HK-2 (cell line): ENCODE data around the gene FAM53A.
A peak's percentile ranks its signal among the peaks of the same experiment; 100 is the strongest.
"Not testable (repeated sequence)": the region's sequence is repeated elsewhere in the genome, so short reads cannot be mapped to it uniquely, and the experiment has no call there.

Experiments used
- DNase-seq: peaks from one replicate; pipeline ENCODE4 v3.0.0-alpha.2; 2018; ENCODE audit not compliant: unreplicated experiment

Gene FAM53A

GRCh38 chr4:1716065-1716945 lies 32.2 kb upstream of the FAM53A start:
- no peak for DNase-seq

DNA sequence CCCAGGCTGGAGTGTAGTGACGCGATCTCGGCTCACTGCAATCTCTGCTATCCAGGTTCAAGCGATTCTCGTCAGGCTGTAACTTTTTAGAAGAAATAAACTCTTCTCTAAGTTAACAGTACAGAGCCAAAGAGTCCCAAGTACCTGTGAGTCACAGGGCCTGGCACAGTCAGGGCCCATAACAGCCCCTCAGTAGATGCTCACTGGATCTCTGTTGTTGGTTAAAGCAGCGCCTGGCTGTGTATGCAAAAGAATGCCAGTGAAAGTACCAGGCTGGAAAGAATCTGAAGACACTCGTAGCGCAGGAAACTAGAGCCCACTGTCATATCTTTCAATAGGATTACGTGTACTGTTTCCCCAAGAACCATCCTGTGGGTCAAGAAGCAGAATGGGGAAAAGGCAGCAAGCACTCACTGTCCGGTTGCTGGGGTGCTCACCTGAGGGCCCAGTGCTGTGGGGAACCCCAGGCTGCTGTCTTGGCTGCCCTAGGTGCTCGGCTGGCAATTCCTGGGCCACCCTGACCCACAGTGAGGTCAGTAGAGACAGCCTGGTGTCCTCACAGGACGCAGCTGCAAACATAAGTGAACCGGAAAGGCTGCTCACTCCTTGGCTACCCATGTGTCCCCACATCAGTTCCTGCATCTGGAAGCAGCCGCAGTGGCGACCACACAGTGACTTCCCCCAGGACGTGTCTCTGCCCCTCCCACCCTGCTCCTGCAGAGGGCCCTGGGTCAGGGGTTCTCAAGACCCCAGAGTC lies 31.1 kb upstream of the FAM53A start:
- no peak for DNase-seq

DNA sequence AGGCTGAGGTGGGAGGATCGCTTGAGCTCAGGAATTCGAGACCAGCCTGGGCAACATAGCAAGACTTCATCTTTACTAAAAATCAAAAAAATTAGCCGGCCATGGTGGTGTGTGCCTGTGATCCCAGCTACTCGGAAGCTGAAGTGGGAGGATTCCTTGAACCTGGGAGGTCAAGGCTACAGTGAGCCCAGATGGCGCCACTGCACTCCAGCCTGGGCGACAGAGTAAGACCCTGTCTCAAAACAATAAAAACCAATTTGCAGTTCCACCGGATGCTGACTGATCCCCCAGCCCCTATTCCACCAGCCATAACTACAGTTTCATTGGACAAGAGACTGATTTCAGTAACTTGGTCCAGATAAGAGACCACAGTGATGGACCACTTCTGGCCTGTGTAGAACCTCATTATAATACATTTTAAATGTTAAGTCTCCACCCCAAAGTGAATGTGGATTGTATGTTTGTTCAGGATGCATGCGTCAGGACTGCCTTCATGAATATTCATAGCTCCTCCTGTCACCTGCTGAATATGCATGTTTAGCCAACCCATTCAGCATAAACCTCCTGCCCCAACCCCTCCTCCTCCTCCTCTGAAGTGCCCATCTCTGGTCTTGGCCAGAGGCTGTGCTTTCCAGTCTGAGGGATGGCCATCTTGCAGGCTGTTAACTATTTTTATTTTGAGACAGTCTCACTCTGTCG lies 30.3 kb upstream of the FAM53A start:
- no peak for DNase-seq

DNA sequence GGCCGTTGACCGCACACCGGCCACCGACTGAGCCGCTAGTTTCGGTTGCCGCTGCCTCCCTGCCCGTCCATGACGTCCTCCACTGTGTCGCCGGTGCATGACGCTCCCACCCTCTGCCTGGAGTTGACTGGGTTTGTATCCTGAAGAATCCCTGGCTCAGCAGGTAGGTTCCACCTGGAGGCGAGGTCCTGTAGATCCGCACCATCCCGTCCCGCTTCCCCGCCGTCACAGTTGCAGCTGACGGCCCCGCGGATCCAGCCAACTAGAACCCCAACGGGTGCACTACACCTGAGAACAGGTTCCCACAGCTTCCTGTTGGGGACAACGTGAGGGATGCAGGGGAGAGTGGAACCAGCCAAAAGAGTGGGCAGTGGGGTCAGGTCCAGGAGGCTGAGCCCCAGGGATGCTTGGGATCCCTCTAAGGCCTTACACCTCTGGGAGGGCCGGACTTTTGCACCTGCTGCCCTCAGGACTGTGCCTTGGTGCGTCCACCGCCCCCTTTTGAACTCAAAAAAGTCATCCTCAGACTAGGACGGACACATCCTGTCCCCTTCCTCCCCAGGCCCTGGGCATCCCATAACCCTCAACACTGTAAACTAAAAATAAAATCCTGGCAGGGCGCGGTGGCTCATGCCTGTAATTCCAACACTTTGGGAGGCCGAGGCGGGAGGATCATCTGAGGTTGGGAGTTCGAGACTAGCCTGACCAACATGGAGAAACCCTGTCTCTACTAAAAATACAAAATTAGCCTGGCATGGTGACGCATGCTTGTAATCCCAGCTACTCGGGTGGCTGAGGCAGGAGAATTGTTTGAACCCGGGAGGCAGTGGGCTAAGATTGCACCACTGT lies 29.1 kb upstream of the FAM53A start:
- no peak for DNase-seq

DNA sequence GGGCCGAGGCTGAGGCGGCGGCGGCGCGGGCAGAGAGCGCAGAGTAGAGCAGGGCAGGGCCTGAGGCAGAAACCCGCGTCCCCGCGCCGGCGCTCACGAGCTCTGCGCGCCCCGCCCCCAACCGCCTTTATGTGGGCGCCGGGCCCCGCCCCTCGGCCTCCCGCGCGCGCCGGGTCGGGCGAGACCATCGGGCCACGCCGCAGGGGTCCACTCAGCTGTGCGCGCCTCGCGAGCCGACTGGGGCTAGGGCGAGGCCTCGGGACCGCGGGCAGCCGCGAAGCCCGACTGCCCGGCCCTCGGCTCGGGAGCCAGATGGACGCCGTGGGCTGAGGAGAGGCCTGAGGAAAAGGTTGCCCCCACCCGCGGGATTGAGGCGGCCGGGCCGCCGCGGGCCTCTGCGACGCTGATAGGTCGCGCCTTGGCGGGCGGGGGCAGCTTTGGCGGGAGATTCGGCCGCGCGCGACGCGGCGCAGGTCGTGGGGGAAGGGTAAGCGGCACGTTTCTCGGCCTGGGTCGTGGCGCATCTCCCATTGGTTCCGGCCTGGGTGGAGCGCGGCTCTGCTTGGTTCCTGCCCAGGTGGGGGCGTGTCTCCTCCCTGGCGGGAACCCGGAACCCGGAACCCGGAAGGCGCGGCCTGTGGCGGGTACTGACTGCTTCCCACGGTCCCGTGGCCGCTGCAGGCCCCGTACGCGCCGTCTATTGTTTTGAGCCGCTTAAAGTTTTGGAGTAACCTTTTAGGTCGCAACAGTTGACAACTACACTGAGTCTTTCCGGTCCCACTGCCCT lies 28.3 kb upstream of the FAM53A start, which contains the start of gene SLBP:
Gene SLBP (minus strand): TSS at position 104 of the 787 bp plus-strand sequence. CDS start 131 bp downstream, outside the sequence.
- peak; percentile 99 for DNase-seq

GRCh38 chr4:1711571-1712215 lies 27.6 kb upstream of the FAM53A start:
- peak; percentile 61 for DNase-seq

- DNase-seq, result no peak
Measured at GRCh38 chr4:1711055-1711570, 27.0 kb upstream of the FAM53A start.

- DNase-seq, result no peak
Measured at GRCh38 chr4:1708581-1708980, 24.5 kb upstream of the FAM53A start.

DNA sequence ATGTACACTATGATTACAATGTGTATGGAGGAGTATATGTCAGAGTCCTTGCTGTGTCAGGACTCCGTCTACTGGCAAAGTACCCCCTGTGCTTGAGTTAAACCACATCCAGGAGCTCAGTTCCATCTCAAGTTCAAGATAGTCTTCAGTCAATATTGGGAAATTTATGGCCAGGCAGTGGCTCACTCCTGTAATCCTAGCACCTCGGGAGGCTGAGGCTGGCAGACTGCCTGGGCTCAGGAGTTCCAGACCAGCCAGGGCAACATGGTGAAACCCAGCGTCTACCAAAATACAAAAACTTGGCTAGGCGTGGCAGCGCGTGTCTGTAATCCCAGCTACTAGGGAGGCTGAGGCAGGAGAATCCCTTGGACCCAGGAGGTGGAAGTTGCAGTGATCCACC lies 22.2 kb upstream of the FAM53A start:
- DNase-seq, result no peak

DNA sequence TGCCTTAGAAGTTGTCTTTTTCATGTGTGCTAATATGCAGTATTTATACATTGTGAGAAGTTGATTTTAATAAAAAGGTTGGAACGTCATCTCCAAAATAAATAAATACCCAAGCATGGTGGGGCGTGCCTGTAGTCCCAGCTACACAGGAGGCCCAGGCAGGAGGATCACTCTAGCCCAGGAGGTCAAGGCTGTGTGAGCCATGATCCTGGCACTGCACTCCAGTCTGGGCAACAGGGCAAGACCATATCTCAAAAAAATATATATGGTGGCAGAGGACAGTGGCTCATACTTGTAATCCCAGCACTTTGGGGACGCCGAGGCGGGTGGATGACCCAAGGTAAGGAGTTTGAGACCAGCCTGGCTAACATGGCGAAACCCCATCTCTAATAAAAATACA lies 21.6 kb upstream of the FAM53A start:
- no peak for DNase-seq

DNA sequence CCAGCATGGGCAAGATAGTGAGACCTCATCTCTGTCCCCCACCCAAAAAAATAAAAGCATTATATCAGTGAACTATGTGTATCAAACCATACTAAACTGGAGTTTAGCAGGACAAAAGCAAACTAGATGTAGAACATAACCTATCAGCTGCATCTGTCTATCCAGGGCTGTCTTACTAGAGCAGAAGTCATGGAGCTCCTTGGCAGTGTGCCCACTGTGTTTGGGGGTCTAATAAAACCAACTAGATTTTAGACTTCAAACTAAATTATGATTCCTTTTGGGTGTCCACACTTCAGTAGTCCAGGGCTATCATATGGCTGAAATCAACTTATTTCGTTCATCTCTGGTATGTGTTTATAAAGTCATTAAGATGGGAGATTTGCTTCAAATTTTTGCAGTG lies 19.8 kb upstream of the FAM53A start:
- no peak for DNase-seq

DNA sequence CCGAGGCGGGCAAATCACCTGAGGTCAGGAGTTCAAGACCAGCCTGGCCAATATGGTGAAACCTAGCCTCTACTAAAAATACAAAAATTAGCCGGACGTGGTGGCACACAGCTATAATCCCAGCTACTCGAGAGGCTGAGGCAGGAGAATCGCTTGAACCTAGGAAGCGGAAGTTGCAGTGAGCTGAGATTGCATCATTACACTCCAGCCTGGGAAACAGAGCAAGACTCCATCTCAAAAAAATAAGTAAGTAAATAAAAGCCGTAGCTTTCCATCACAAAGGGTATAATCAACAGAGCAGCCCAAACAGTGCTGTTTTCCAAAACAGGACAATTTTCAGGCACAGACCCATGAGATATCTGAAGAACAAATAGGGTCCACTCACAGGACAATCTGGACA lies 17.6 kb upstream of the FAM53A start:
- DNase-seq, result not testable (repeated sequence)

GRCh38 chr4:1695913-1696312 lies 11.8 kb upstream of the FAM53A start:
- no peak for DNase-seq

DNA sequence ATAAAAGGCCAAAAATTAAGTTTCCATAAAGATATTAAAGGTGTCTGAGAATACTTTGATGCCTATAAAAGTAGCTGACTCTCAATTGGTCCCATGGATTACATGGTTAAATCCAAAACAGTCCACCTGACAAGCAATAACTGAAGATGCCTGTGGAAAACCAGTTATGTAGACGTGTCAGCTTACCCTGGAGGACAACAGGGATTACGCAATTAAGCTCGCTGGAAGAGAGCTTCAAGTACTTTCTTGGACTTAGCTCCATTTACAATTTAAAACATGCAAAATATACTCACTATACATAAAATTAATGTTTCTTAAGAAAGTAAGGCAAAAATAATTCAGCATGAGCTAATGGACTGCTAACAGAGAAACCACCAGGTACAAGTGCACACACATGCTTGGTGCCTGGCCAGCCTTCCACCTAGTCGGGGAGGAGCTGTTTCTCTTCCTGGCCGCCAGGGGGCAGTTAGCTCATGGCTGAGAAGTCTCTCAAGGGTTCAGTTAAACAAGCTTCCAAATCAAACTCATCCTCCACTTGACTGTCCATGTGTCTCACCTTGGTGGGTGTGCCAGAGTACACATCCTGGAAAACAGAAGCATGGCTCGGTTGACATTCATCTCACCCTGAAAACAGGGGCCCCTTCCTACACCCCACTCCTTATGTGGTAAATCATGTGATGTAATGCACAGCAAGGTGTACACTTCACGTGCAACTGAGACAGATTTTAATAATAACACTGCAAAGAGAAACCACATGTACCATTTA lies 9.2 kb upstream of the FAM53A start:
- peak; percentile 70 for DNase-seq

- no peak for DNase-seq
Measured at GRCh38 chr4:1691737-1692373, 7.7 kb upstream of the FAM53A start.

DNA sequence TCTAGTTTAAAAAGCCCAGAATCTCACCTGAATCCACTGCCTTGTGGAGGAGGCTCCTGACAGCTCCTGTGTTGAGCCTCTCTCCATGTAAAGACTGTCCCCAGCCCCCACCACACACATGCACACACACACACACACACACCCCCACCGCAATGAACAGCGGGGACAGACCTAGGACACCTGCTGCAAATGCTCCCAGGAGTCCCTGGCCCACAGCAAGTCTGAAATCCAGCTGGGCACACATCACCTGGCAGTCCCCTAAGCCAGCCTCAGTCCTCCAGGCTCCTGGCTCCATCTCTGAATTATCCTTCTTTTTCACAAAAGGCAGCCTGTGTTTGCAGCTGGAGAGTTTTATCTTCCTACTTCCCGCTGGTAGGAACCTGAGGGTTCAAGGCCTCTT lies 6.6 kb upstream of the FAM53A start:
- no peak for DNase-seq

GRCh38 chr4:1686440-1687036 lies 2.4 kb upstream of the FAM53A start:
- peak; percentile 28 for DNase-seq
